GM12878 (cell line): ENCODE measurements around the gene ZNF771. TPM values are rescaled to one million over a fixed set of nuclear protein-coding genes. Genes with fewer than 3 reads are reported as not detected.

Source experiments
- ATAC-seq: fragments of 200-7000 bp; cut with Tn5 transposase; 3 replicates; pipeline ENCODE4 v1.9.1; 2020; ENCODE audit warnings: mild to moderate bottlenecking, moderate library complexity
- BruUV-seq: library from RNA; stranded (reverse); fragments of 400-500 nt; replicated peaks from 2 replicates; lab custom pipeline; 2021; lab: Mats Ljungman, UMichigan
- CTCF ChIA-PET: fragments of 300-600 bp; sonication (Branson Sonifier 250); formaldehyde crosslinking; extraction: SDS; loops from one replicate; lab custom pipeline; 2021; ENCODE audit warnings: inconsistent platforms; lab: Yijun Ruan, JAX
- POLR2A ChIA-PET: fragments of 350-600 bp; formaldehyde crosslinking; extraction: SDS; loops from one replicate; lab custom pipeline; 2021; ENCODE audit warnings: inconsistent platforms; lab: Charles Lee
- RAD21 ChIA-PET: fragments of 300-600 bp; sonication (Branson Sonifier 250); formaldehyde crosslinking; loops from one replicate; lab custom pipeline; 2023; ENCODE audit warnings: antibody characterized with exemption; ENCODE audit not compliant: unreplicated experiment; lab: Charles Lee
- SMC1A ChIA-PET: fragments of 300-600 bp; sonication (Branson Sonifier 250); formaldehyde crosslinking; loops from one replicate; lab custom pipeline; 2023; ENCODE audit not compliant: unreplicated experiment, uncharacterized antibody; lab: Charles Lee
- DNase-seq: peaks from one replicate; pipeline ENCODE4 v3.0.0-alpha.2; 2011; ENCODE audit warnings: low read depth, low spot score
- FAIRE-seq: peaks from 3 replicates; lab custom pipeline; 2011; peaks lifted over from hg19 to GRCh38; lab: Jason Lieb, UNC
- H2AFZ ChIP-seq: 2 replicates; pipeline ENCODE4 v1.6.0; 2011; ENCODE audit warnings: low read depth, low read length, control low read depth; ENCODE audit not compliant: control insufficient read depth
- H3K27ac ChIP-seq: 2 replicates; pipeline ENCODE4 v1.5.1; 2011; ENCODE audit warnings: control low read depth; ENCODE audit not compliant: control insufficient read depth, insufficient read depth
- H3K27me3 ChIP-seq, 2 experiments: replicated peaks in 1 of 2; 2 replicates each; pipeline versions ENCODE4 v1.6.0 to v1.6.1; 2011; ENCODE audit warnings: low read length in 1 of 2; ENCODE audit not compliant: control insufficient read depth in 2 of 2, insufficient read depth in 2 of 2
- H3K36me3 ChIP-seq, 2 experiments: 2 replicates each; pipeline ENCODE4 v1.5.1; 2011; ENCODE audit warnings: low read length in 1 of 2; ENCODE audit not compliant: control insufficient read depth in 2 of 2, insufficient read depth in 2 of 2
- H3K4me1 ChIP-seq: 2 replicates; pipeline ENCODE4 v1.6.1; 2011; ENCODE audit warnings: mild to moderate bottlenecking, low read length, moderate library complexity, mixed read lengths; ENCODE audit not compliant: control insufficient read depth, insufficient read depth
- H3K4me2 ChIP-seq: 2 replicates; pipeline ENCODE4 v1.6.0; 2011; ENCODE audit warnings: control low read depth; ENCODE audit not compliant: control insufficient read depth, insufficient read depth
- H3K4me3 ChIP-seq: fragments of 200-600 bp; sonication (generic); 2 replicates; pipeline ENCODE4 v1.5.1; 2016
- H3K79me2 ChIP-seq: 2 replicates; pipeline ENCODE4 v1.6.0; 2011; ENCODE audit warnings: low read length; ENCODE audit not compliant: control insufficient read depth, insufficient read depth
- H3K9ac ChIP-seq: 2 replicates; pipeline ENCODE4 v1.8.0; 2011; ENCODE audit warnings: low read length, control low read depth, mixed read lengths; ENCODE audit not compliant: control insufficient read depth, insufficient read depth
- H3K9me3 ChIP-seq: replicated peaks from 3 replicates; pipeline ENCODE4 v1.5.1; 2011; ENCODE audit warnings: mild to moderate bottlenecking, low read length; ENCODE audit not compliant: control insufficient read depth, insufficient read depth
- H4K20me1 ChIP-seq: 2 replicates; pipeline ENCODE4 v1.6.0; 2011; ENCODE audit not compliant: control insufficient read depth, insufficient read depth
- EED ChIP-seq: sonication (generic); IDR thresholded peaks from 2 replicates; pipeline ENCODE4 v1.6.1; 2016; ENCODE audit warnings: antibody characterized with exemption, low read depth
- ESRRA ChIP-seq: IDR thresholded peaks from 2 replicates; pipeline ENCODE4 v1.6.1; 2012; ENCODE audit warnings: mild to moderate bottlenecking, low read length, improper control_type of control experiment
- ETV6 ChIP-seq, 2 experiments: fragments of 450-650 bp in 1 of 2; IDR thresholded peaks in 1 of 2; conservative IDR thresholded peaks in 1 of 2; 2 replicates each; pipeline ENCODE4 v1.6.1; 2014; ENCODE audit warnings: antibody characterized with exemption in 1 of 2, borderline replicate concordance in 1 of 2, low read depth in 1 of 2, mild to moderate bottlenecking in 1 of 2, moderate library complexity in 1 of 2
- IKZF1 ChIP-seq: fragments of 450-650 bp; conservative IDR thresholded peaks from 2 replicates; pipeline ENCODE4 v1.6.1; 2017; ENCODE audit warnings: antibody characterized with exemption, mild to moderate bottlenecking
- WGBS: methylation state at CpG from one replicate; pipeline ENCODE4 v1.1.6; 2016; ENCODE audit warnings: low lambda C conversion rate; ENCODE audit not compliant: insufficient replicate concordance, insufficient coverage; ENCODE audit errors: missing lambda C conversion rate; 5-methylcytosine and 5-hydroxymethylcytosine counted together
- in situ Hi-C: fragments of 300-500 bp; cut with MboI; formaldehyde crosslinking; loops from 9 replicates; pipeline ENCODE4 v1.14.3; 2018; ENCODE audit warnings: mixed read lengths
- intact Hi-C: fragments of 100-400 bp; cut with micrococcal nuclease; formaldehyde crosslinking; loops from one replicate; pipeline ENCODE4 v1.14.2; 2022; ENCODE audit not compliant: unreplicated experiment
- polyA plus RNA-seq, 11 experiments: library from polyadenylated mRNA; depleted of rRNA in 4 of 11; unstranded in 6 of 11; stranded (reverse) in 5 of 11; fragments of >200 nt; fragmentation: Nextera tagmentation in 4 of 11; fragmentation: Illumina TruSeq in 1 of 11; extraction: Ambion mirVana in 4 of 11; extraction: Trizol in 1 of 11; gene quantifications; 1 replicate in 1 of 11; 2 replicates in 10 of 11; pipeline versions ENCODE4 v1.2.1 to v1.2.3, GENCODE V29; 2011 to 2016; ENCODE audit warnings: inconsistent platforms in 2 of 11, missing spikeins in 2 of 11, low read depth in 1 of 11
- total RNA-seq, 4 experiments: library from RNA; depleted of rRNA in 3 of 4; stranded (reverse); fragments of >200 nt in 3 of 4; fragmentation: Illumina TruSeq in 1 of 4; extraction: Trizol in 1 of 4; gene quantifications; 2 replicates each; pipeline versions ENCODE4 v1.2.1 to v1.2.3, GENCODE V29; 2013 to 2021

ZNF771 gene
- total and polyA plus RNA-seq, 10 of the 15 experiments (the other 5 are each of a cell fraction or from before 2014, with no cell fraction given): 0.98 to 7.6 (median 3.7) TPM

- no TSS peak for BruUV-seq
- H3K4me3 ChIP-seq: peak overlapping the region; percentile 44; the same call in 1 of the 2 replicates
- RAD21 ChIA-PET: interaction anchor here (0.6 to 8.5 kb wide), 13 partner anchors 8 to 426 kb away, joined by 3 to 307 read pairs (median 5); partner anchors contain the start of genes DCTPP1, ITGAL, TBC1D10B and ZNF747
- CTCF ChIA-PET: interaction anchor here (1.4 to 7.8 kb wide), 12 partner anchors 9 to 141 kb away, joined by 3 to 125 read pairs (median 8); partner anchors contain the start of genes DCTPP1, ITGAL, SEPHS2 and ZNF747
- no peaks in the 10 kb centered on the region for H3K79me2 ChIP-seq
- H3K27ac ChIP-seq: peak overlapping the region; percentile 89
- H3K4me2 ChIP-seq: peak overlapping the region; percentile 49
- no peaks in the 10 kb centered on the region for H3K36me3 ChIP-seq
- no peaks in the 10 kb centered on the region for H3K9me3 ChIP-seq
- peak overlapping the region; percentile 30; the same call in 1 of the 2 replicates for H2AFZ ChIP-seq
- POLR2A ChIA-PET: interaction anchor here (0.6 to 10.6 kb wide), 11 partner anchors 10 to 111 kb away, joined by 3 to 367 read pairs (median 9); partner anchors contain the start of genes DCTPP1, ITGAL, SEPHS2 and ZNF747
- no peaks in the 10 kb centered on the region for H3K27me3 ChIP-seq
- in situ Hi-C loops: loop anchor here (25.0 kb wide), 1 partner anchor 1430 kb away; no protein-coding TSS in a partner anchor
- 0 out of 2 replicates have a peak, but pooled peaks have one; percentile 27 for TF ChIP-seq IKZF1
- no peak for TF ChIP-seq ESRRA
- no peak for TF ChIP-seq ETV6 (conservative IDR thresholded peaks at IDR 0.05 in 1 of 2, IDR thresholded peaks at IDR 0.05 in 1 of 2; ENCODE audit: borderline replicate concordance in 1 of 2, low read depth in 1 of 2)
- 0 out of 2 replicates have a peak, but pooled peaks have one; percentile 23 for TF ChIP-seq EED
- H3K4me1 ChIP-seq: peaks cover 53% of the 10 kb centered on the region
- intact Hi-C loops: no loop called here
- no peak for FAIRE-seq
- no peak overlapping the region for H3K9ac ChIP-seq
- no peaks in the 10 kb centered on the region for H4K20me1 ChIP-seq
- DNase-seq: no peak
- SMC1A ChIA-PET: interaction anchor here (0.8 to 19.4 kb wide), 11 partner anchors 10 to 71 kb away, joined by 3 to 431 read pairs (median 3); partner anchors contain the start of genes DCTPP1, ITGAL and SEPHS2
- WGBS: 100% methylated on average over 1 of the region's 1 CpG
- peak; percentile 2; the same call in 2 of the 3 replicates for ATAC-seq
Measured at GRCh38 chr16:30457256-30457655, 49.9 kb downstream of the ZNF771 start.
